GM19239 (cell line): ENCODE results near the gene SERP1.

ENCODE experiments used
- DNase-seq: peaks from one replicate; pipeline ENCODE4 v3.0.0; 2011; ENCODE audit warnings: low spot score; ENCODE audit not compliant: insufficient read length
- FAIRE-seq: peaks from 2 replicates; lab custom pipeline; 2011; peaks lifted over from hg19 to GRCh38; lab: Jason Lieb, UNC

Gene SERP1

DNA sequence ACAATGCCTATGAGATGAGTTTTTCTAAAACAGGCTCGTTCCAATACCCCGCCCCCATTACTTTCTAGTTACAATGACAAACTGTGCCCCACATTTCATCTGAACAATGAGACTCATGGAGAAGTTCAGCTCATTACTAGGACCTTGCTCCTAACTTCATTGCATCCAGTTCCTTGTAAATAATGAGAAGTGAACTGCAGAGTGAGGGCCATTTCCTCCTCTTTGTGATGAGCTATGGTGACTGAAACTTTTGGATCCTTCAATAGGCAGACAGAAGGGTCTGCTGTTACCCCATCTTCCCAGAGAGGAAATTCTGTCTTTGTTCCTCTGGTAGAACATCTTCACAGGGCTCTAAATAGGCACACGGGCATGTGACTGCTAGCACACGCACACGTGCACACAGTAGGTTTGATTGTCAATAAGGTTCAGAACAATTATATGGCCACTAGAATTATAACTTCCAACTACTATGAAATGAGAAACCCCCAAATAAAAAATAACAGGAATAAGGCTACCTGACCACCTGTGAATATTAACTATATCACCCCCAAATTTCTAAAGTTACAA, 51.8 kb downstream of the SERP1 start:
- FAIRE-seq, result no peak
- no peak for DNase-seq
